ENCODE results near the gene COPS9.

COPS9 gene

DNA sequence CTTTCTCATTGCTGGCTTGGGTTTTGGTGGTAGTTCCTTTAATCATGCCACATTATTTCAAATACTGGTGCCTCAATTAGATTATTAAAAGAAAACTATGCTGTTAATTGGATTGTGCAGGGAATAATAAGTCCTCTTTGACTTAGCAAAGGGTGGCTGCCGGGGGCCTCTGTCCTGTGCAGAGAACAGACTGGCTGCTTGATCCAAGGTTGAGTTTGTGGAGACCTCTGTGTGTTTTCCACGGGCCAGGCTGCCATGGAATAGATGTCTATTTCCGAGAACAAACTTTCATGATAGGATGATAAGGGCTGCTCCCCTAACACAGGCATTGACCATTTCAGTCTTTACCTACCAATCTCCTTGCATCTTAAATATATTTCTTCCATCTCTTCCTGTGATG, 34.8 kb upstream of the COPS9 start:
- Histone ChIP-seq H3K4me3 (ENCODE audit: low read length) (no peak overlapping the region), H3K27me3 (ENCODE audit: control insufficient read depth, insufficient read depth, low read length) (no peaks in the 10 kb centered on the region), H3K9ac (ENCODE audit: low read length) (no peak overlapping the region), H3K4me1 (ENCODE audit: control insufficient read depth, insufficient read depth, low read length) (no peaks in the 10 kb centered on the region), H3K27ac (ENCODE audit: low read depth, low read length) (no peak overlapping the region), H3K36me3 (ENCODE audit: control insufficient read depth, insufficient read depth, low read length) (no peaks in the 10 kb centered on the region)

DNA sequence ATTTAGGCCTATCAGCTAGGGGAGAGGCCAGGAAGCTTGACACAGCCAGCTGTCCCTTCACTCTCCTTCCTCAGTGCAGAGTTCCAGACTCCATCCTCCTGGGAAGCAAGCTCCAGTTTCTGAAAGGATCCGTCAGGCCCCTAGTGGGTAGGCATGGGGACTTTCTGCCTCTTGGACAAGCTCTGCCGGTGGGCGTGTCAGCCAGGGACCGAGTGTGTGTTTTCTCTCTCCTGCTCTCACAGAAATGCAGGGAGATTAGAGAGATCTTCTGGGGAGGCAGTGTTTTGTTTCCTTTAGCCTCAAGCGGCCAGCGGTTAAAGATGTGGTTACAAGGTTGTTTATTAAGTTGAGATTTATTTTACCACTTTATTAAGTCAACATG, 34.2 kb upstream of the COPS9 start:
- no peak overlapping the region for H3K9ac ChIP-seq (ENCODE audit: low read length)
- no peaks in the 10 kb centered on the region for H3K36me3 ChIP-seq (ENCODE audit: control insufficient read depth, insufficient read depth, low read length)
- no peaks in the 10 kb centered on the region for H3K27me3 ChIP-seq (ENCODE audit: control insufficient read depth, insufficient read depth, low read length)
- H3K27ac ChIP-seq (ENCODE audit: low read depth, low read length): no peak overlapping the region
- H3K4me3 ChIP-seq (ENCODE audit: low read length): no peak overlapping the region
- no peaks in the 10 kb centered on the region for H3K4me1 ChIP-seq (ENCODE audit: control insufficient read depth, insufficient read depth, low read length)

DNA sequence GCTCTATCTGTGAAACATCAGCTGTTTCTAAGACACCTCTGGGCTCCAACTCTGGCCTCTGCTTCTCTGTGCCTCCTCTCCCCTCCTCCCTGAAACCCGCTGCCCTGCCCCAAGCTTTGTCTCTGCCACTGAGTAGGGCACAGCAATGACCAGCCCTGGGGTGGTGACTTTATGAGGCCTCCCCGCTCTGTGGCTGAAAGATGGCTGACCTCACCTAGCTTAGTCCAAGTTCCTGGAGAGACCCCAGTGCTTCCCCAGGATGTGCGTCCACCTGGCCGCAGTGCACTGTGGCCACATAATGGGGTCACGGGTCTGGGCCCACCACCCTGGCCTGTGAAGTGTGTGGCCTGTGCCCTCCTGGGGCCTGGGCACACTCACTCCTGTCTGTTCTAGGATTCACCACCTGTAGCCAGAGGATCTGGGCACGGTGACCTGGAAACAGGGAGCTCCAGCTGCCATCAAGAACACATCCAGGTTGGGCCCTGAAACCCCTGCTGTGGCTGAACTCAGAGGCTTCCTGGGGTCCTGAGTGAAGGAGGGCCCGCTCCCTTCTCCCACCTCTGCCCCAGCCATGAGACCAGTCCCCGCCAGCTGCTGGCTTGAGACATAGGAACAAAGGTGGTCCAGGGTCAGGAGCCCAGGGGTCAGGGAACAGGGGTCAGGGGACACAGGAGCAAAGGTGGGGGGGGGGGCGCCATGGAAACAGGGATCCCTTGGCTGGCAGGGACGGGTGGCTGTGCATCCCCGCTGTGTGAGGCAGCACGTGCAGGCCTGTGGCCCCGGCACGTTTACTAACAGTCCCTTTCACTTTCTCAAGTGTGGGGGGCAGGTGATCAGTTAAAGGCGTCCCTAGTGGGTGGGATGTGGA, 33.6 kb upstream of the COPS9 start:
- Histone ChIP-seq H3K9ac (ENCODE audit: low read length) (no peak overlapping the region), H3K27me3 (ENCODE audit: control insufficient read depth, insufficient read depth, low read length) (no peaks in the 10 kb centered on the region), H3K4me1 (ENCODE audit: control insufficient read depth, insufficient read depth, low read length) (no peaks in the 10 kb centered on the region), H3K27ac (ENCODE audit: low read depth, low read length) (no peak overlapping the region), H3K4me3 (ENCODE audit: low read length) (no peak overlapping the region), H3K36me3 (ENCODE audit: control insufficient read depth, insufficient read depth, low read length) (no peaks in the 10 kb centered on the region)

DNA sequence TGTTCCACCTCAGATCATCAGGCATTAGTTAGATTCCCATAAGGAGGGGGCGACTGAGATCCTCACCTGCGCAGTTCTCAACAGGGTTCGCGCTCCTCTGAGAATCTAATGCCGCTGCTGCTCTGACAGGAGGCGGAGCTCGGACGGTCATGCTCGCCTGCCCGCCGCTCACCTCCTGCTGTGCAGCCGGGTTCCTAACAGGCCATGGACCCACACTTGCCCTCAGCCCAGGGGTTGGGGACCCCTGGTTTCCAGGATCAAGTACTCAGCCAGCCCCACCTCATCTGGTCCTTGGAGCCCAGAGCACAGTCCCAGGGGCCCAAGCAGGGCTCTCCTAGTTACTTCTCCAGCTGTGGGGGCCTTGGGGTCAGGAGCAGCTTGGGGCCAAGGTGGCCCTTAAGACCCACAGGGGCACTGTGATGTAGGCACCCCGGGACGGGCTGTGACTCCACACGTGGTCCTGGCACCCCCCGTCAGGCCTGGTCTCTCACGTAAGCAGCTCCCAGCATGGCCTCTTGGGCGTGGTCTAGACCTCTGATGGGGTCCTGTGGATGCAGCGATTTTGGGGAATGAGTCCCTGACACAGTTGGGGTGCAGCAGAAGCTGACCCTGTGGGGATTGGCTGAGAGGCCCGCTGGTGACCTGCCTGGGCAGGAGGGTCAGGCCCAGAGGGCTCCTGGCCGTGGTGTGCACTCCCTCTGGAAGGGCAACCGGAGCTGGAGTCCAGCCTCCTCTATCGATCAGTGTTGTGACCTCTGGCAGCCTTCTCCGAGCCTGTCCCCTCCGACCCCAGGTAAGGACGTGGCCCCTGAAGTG, 32.6 kb upstream of the COPS9 start:
- Histone ChIP-seq H3K4me1 (ENCODE audit: control insufficient read depth, insufficient read depth, low read length) (no peaks in the 10 kb centered on the region), H3K4me3 (ENCODE audit: low read length) (no peak overlapping the region), H3K9ac (ENCODE audit: low read length) (no peak overlapping the region), H3K36me3 (ENCODE audit: control insufficient read depth, insufficient read depth, low read length) (no peaks in the 10 kb centered on the region), H3K27me3 (ENCODE audit: control insufficient read depth, insufficient read depth, low read length) (no peaks in the 10 kb centered on the region), H3K27ac (ENCODE audit: low read depth, low read length) (no peak overlapping the region)

DNA sequence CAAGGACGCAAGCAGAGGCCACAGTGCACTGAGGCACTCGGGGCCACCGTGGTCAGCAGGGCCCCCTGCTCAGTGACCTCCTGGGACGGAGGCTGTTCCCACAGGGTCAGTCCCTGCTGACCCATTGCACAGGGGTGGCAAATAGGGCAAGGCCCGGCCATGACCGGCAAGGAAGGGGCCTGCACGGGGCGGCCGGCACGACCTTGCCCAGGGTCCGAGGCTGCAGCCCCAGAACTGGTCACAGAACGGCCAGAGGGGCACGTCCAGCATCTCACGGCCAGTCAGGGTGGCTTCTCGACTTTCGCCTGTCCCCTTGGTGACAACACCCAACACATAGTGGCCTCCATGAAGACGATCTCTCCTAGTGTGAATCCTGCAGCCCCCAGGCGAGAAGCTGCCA, 31.9 kb upstream of the COPS9 start:
- H3K4me1 ChIP-seq (ENCODE audit: control insufficient read depth, insufficient read depth, low read length): no peaks in the 10 kb centered on the region
- no peak overlapping the region for H3K9ac ChIP-seq (ENCODE audit: low read length)
- H3K4me3 ChIP-seq (ENCODE audit: low read length): no peak overlapping the region
- H3K36me3 ChIP-seq (ENCODE audit: control insufficient read depth, insufficient read depth, low read length): no peaks in the 10 kb centered on the region
- H3K27ac ChIP-seq (ENCODE audit: low read depth, low read length): no peak overlapping the region
- no peaks in the 10 kb centered on the region for H3K27me3 ChIP-seq (ENCODE audit: control insufficient read depth, insufficient read depth, low read length)

DNA sequence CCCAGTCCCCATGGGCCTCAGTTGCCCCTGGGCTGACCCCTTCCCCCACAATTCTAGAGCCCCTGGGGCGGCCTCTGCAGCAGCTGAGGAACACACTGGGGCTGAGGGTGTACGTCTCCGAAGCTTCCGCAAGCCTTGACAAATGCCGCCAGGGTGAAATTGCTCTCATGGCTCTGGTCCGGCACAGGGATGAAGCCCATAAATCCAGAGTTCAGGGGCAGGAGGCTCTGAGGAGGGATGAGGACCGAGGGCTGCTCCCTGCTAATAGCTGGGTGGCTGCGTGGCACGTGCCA, 31.4 kb upstream of the COPS9 start:
- no peaks in the 10 kb centered on the region for H3K36me3 ChIP-seq (ENCODE audit: control insufficient read depth, insufficient read depth, low read length)
- H3K27ac ChIP-seq (ENCODE audit: low read depth, low read length): no peak overlapping the region
- no peaks in the 10 kb centered on the region for H3K27me3 ChIP-seq (ENCODE audit: control insufficient read depth, insufficient read depth, low read length)
- H3K9ac ChIP-seq (ENCODE audit: low read length): no peak overlapping the region
- H3K4me1 ChIP-seq (ENCODE audit: control insufficient read depth, insufficient read depth, low read length): no peaks in the 10 kb centered on the region
- H3K4me3 ChIP-seq (ENCODE audit: low read length): no peak overlapping the region

DNA sequence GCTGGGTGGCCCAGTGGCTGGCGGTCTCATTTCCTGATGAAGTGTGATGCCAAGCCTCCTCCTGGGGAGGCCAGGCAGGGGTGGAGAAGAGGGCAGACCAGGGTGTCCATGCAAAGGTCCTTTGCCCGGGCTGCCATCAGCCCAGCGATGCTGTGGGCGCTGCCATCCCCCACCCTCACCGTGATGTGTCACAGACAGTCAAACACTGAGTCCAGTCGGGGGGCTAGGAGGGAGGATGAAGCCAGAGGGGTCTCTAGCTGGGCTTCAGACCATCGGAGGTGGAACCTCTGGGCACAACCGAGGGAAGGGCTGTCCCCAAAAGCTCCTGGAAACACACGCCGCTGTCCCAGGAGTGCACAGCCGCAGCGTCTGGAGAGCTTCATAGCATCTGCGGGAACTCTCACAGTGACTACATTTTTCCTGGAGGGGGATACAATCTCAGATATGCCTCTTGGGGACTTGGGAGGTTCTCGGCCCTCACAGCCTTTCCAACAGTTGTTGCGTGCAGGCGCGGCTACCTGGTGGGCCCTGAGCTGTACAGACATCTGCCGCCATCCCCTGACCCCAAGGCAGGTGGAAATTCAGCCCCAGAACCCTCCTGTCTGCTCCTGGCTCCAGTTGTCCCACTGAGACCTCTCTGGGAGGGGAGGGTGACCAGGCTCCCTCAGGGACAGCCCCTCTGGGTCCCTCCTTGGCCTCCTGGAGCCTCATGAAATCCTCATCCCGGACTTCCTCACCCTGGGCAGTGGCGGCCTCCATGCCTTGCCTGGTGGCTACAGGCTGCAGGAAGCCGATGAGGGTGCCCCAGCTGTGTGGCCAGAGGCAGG, 30.9 kb upstream of the COPS9 start:
- H3K9ac ChIP-seq (ENCODE audit: low read length): no peak overlapping the region
- H3K27me3 ChIP-seq (ENCODE audit: control insufficient read depth, insufficient read depth, low read length): no peaks in the 10 kb centered on the region
- H3K4me1 ChIP-seq (ENCODE audit: control insufficient read depth, insufficient read depth, low read length): no peaks in the 10 kb centered on the region
- H3K4me3 ChIP-seq (ENCODE audit: low read length): no peak overlapping the region
- no peaks in the 10 kb centered on the region for H3K36me3 ChIP-seq (ENCODE audit: control insufficient read depth, insufficient read depth, low read length)
- H3K27ac ChIP-seq (ENCODE audit: low read depth, low read length): no peak overlapping the region

DNA sequence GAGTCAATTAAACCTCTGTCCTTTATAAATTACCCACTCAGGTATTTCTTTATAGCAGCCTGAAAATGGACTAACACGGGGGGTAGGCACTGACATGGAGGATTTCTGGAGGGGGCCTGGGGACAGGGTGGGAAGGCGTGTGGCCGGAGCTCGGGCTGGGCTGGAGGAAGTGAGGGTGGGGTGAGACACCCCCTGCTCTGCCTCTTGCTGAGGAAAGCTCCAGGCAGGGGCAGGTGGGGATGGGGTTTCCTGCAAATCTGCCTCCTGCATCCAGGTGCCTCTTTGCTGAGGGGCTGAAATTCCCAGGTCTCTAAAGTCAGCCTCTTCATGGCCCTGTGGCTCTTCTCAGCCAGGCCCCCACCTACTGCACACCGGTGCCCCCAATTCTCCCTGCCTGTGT, 30.1 kb upstream of the COPS9 start:
- no peaks in the 10 kb centered on the region for H3K36me3 ChIP-seq (ENCODE audit: control insufficient read depth, insufficient read depth, low read length)
- H3K9ac ChIP-seq (ENCODE audit: low read length): no peak overlapping the region
- no peaks in the 10 kb centered on the region for H3K4me1 ChIP-seq (ENCODE audit: control insufficient read depth, insufficient read depth, low read length)
- H3K27ac ChIP-seq (ENCODE audit: low read depth, low read length): no peak overlapping the region
- H3K4me3 ChIP-seq (ENCODE audit: low read length): no peak overlapping the region
- no peaks in the 10 kb centered on the region for H3K27me3 ChIP-seq (ENCODE audit: control insufficient read depth, insufficient read depth, low read length)

DNA sequence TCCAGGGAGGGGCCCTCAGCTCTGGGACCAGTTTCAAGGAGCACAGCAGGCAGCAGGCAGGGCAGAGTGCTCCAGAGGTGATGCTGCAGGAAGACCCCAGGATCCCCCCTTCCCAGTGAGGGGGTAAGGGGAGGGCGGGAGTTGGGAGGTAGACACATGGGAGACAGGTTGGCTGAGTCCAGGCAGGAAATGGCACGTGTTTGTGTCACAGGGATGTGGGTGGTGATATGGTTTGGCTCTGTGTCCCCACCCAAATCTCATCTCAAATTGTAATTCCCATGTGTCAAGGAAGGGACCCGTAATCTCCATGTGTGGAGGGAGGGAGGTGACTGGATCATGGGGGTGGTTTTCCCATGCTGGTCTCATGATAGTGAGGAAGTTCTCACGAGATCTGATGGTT, 29.6 kb upstream of the COPS9 start:
- H3K4me3 ChIP-seq (ENCODE audit: low read length): no peak overlapping the region
- H3K9ac ChIP-seq (ENCODE audit: low read length): no peak overlapping the region
- no peaks in the 10 kb centered on the region for H3K27me3 ChIP-seq (ENCODE audit: control insufficient read depth, insufficient read depth, low read length)
- H3K4me1 ChIP-seq (ENCODE audit: control insufficient read depth, insufficient read depth, low read length): no peaks in the 10 kb centered on the region
- no peaks in the 10 kb centered on the region for H3K36me3 ChIP-seq (ENCODE audit: control insufficient read depth, insufficient read depth, low read length)
- no peak overlapping the region for H3K27ac ChIP-seq (ENCODE audit: low read depth, low read length)

DNA sequence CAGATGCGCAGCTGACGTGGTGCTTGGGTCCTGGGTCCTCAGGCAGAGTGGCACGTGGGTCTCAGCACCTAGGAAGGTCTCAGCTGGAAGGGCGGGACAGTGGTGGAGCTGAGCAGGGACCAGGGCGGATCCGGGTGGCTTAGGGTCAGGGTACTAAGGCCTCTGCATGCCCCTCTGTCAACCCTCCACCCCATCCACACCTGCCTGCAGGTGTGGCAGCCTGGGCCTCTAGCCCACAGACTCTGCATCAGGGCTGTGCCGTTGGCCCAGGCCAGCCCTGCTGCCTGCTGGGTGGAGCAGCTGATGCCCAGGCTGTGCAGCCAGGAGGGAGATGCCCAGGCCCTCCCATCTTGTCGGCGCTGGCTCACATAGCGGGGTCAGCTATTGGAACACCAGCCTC, 28.9 kb upstream of the COPS9 start:
- H3K36me3 ChIP-seq (ENCODE audit: control insufficient read depth, insufficient read depth, low read length): no peaks in the 10 kb centered on the region
- H3K27ac ChIP-seq (ENCODE audit: low read depth, low read length): no peak overlapping the region
- H3K27me3 ChIP-seq (ENCODE audit: control insufficient read depth, insufficient read depth, low read length): no peaks in the 10 kb centered on the region
- H3K4me1 ChIP-seq (ENCODE audit: control insufficient read depth, insufficient read depth, low read length): no peaks in the 10 kb centered on the region
- H3K4me3 ChIP-seq (ENCODE audit: low read length): no peak overlapping the region
- no peak overlapping the region for H3K9ac ChIP-seq (ENCODE audit: low read length)

DNA sequence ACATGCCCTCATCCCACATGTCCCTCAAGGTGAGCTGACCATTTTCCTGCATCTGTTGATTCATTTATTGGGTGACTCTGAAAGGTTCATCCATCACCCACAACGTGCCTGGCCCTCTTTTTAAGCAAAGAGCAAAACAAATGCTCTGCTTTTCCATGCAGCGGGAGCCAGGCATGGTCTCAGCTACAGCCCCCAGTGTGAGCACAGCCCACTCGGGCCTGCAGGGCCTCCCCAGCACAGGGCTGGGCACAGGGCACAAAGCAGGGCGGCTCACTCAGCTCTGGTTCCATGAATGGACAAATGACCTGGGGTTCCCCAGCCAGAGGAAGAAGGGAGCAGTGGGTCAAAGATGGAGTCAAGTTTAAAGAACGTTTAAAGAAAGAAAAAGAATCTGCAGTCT, 28.5 kb upstream of the COPS9 start:
- Histone ChIP-seq H3K4me3 (ENCODE audit: low read length) (no peak overlapping the region), H3K27ac (ENCODE audit: low read depth, low read length) (no peak overlapping the region), H3K4me1 (ENCODE audit: control insufficient read depth, insufficient read depth, low read length) (no peaks in the 10 kb centered on the region), H3K36me3 (ENCODE audit: control insufficient read depth, insufficient read depth, low read length) (no peaks in the 10 kb centered on the region), H3K27me3 (ENCODE audit: control insufficient read depth, insufficient read depth, low read length) (no peaks in the 10 kb centered on the region), H3K9ac (ENCODE audit: low read length) (no peak overlapping the region)

DNA sequence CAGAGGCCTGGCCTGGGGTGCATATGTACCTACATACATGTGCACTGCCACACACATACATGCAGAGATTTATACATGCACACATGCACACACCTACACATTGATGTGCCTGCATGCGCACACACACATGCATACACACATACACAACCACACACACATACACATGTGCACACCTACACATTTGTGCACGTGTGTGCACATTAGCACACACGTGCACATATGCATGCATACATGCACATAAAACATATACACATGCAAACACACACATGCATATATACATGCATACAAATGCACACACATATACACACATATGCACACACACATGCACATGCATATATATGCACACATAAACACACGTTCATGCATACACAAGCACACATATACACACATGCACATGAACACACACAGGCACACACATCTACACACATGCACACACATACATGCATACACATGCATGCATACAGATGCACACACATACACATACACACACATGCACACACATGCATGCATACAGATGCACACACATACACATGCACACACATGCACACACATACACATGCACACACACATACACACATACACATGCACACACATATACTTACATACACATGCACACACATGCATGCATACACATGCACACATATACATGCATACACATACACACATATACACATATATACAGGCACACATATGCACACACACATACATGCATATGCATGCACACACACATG, 27.9 kb upstream of the COPS9 start:
- Histone ChIP-seq H3K4me1 (ENCODE audit: control insufficient read depth, insufficient read depth, low read length) (no peaks in the 10 kb centered on the region), H3K36me3 (ENCODE audit: control insufficient read depth, insufficient read depth, low read length) (no peaks in the 10 kb centered on the region), H3K27ac (ENCODE audit: low read depth, low read length) (no peak overlapping the region), H3K27me3 (ENCODE audit: control insufficient read depth, insufficient read depth, low read length) (no peaks in the 10 kb centered on the region), H3K4me3 (ENCODE audit: low read length) (no peak overlapping the region), H3K9ac (ENCODE audit: low read length) (no peak overlapping the region)

Data from rectal smooth muscle tissue (tissue), 1 donor.